KG1 (cell line): Measurements from ENCODE around the gene ERC2.

Experiments
- DNase-seq: peaks from one replicate; lab custom pipeline; 2025; lab: John Stamatoyannopoulos, UW

The ERC2 gene

DNA sequence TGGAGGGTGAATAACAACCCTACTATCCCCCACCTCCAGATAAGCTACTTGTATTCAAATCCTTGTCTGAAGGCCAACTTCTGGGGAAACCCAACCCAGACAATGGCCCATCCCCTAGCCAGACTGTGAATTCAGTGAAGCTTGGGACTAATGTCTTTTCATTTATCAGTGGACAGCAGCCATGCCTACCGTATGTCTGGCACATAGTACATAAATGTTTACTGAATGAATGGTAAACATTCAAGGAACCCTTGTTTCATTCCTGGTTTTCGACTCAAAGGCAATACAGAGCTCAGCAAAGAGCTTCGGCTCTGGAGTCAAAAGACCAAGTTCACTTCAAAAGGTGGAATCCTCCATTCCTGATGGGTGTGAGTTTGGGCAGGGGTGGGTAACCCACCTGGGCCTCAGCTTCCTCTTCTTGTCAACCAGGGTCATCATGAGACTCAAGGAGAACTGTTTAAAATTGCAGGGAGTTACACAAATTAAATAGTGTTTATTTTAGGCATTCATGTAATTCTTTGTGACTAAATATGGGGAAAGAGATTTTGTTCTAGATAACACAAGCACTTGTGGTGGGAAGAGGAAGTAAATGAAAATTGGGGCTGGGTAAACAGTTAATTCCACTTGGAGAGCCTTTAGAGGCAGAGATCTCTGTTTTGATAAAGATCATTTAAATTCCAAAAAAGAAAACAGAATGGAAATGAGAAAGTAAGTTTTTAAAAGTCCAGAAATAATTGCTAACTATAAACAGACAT, 677.5 kb downstream of the ERC2 start:
- DNase-seq, result no peak

DNA sequence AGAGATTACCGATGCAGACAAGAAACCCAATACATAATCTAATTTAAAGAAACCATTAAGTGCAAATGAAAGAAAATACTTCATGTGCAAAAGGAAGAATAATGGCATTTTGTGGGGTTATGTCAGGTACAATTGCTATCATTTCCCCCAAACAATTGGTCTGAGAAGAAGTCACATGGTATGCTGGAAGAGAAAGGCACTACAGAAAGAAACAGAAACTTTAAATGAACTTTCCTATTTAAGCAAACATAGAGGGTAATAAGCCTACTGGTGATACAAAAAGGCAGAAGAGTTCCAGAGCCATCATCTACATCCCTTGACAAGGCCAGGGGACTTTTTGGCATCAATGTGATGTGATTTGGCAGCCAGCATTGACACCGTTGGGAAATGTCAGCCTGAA, 678.8 kb downstream of the ERC2 start:
- DNase-seq, result no peak

DNA sequence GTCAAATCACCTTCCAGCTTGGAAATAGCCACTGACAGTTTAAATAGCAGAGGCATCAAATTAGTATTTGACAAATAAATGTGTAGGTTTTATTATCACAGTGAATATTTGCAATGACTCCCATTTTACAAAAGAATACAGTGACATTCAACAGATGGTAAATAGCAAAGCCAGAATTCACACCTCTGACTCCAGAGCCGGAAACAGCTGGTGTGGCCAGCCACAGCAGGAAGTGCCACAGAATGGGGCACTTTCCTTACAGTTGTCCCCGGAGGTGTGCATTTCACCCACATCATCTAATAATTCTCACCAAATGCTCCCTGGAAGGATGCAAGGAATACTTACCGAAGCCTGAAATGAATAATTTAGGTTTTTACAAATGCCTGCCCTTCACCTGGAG, 685.5 kb downstream of the ERC2 start:
- no peak for DNase-seq

DNA sequence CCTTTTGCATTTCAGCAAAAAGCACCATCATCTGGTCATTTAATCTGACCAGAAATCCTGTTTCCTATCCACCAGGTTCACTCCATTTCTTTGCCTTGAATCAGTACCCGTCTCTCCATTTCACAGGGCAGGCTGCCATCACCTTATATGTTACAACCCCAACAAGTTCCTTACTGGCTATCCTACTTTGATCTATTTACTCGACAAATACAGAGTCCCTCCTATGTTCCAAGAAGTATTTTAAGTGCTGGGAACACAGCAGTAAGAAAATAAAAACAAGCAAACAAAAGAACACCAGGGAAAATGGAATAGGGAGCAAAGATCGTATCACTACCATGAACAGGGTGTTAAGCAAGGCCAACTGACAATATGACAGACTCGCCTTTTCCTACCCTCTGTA, 685.9 kb downstream of the ERC2 start:
- no peak for DNase-seq

DNA sequence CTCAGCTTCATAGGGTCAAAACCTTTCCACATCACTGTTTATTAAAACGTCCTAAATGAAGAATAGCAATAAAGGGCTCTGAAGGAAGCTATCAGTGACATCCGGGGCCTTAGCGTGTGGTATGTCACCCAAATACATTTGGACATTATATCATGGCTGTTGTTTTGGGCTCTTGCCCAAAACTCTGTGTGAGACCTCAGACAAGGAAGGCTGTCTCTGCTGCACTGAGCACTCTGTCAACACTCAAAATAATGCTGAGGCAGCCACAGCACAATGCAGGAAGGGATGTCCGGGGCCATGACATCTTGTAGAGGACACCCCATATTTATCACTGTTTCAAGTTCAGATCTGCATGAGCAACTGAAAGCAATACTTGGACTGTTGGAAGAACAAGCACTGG, 687.4 kb downstream of the ERC2 start:
- no peak for DNase-seq

DNA sequence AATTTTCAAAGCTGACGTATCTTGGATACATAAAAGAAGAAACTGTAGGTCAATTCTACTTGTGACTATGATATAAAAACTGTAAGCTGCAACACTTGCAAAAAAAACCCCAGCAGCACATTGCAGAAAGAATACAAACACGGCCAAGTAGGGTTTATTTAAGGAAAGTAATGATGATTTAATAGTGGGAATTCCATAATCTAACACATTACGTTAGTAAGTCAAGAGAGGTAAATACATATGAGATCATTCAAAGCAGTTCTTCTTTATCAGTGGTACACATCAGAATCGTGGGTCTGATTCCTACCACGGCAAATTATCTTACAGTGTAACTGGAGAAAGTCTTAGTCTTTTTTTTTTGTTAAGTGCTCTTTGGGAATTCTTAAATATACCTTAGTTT, 688.7 kb downstream of the ERC2 start:
- no peak for DNase-seq

DNA sequence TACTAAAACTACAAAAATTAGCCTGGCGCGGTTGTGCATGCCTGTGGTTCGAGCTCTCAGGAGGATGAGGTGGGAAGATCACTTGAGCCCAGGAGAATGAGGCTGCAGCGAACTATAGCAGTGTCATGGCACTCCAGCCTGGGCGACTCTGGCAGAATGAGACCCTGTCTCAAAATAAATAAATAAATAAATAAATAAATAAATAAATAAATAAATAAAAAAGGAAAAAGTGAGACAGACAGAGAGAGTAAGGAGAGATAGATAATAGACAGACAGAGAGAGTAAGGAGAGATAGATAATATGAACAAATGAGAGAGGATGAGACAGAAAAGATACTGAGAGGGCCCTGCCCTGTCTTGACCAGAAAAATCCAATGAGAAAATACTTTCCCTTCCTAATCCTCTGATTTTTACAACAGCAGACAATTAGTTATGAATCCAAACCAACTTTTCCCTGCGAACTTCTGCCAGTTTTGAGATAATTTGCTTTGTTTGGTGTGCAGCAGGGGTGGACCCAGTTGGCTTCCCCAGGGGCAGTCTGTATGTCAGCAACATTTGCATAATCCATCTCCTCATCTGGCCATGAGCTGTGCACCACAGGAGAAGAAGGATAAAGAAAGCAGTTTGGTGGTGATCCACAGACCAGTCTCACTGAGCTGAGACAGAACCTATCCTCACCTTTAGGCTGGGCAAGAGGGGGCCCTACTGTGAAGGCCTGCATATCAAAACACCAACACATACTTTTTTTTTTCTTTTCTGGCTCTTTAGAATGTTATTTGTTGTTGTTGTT, 692.7 kb downstream of the ERC2 start:
- DNase-seq, result no peak

DNA sequence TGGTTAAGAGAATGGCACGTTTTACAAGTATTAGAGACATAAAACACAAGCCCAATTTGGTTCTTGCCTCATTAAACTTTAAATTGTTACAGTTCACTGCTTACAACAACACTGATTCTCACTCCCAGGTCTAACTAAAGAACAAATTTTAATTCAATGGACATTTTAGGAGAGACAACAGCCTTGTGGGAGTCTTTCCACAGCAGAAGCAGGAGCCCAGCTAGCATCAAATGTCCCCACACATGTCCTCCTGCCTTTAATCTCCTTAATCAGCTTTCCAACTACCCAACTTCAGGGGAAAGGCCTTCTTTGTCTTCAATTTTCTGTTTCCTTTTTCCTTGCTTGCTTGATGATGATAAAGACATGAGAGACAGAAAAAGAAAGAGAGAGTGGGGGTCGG, 693.4 kb downstream of the ERC2 start:
- no peak for DNase-seq

DNA sequence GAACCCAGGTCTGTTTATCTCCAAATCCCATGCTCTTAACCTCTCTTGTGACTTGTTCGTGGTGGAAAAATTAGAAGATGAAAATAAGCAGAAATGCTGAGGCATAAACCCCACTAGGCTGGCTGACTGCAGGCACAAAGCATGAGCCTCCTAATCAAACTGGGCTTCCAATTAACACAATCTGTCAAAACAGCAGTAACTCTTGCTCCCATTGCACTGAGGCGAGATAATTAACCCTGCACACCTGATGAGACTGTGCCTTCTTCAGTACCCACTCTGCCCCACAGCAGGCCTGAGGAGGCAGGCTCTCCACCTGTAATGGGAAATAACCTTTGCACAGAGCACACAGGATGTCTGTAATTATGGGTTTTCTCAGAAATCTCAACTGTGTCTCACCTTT, 696.8 kb downstream of the ERC2 start:
- DNase-seq, result no peak

DNA sequence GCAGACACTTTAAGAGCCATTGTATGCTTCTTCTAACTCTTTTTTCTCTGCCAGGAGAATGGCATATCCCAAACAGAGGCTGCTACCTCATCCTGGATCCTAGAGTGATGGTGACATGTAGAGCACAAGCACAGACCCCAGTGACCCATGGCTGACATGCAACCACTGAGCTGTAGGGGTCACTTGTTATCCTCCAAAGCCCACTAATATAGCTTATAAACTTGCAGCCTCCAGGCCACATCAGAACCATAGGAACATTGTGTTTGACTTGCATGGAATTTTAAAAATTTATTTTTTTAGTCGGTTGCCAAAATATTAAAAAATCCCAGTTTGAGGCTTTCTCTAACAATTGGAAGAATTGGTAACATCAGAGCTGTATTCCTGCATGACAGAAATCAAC, 698.2 kb downstream of the ERC2 start:
- no peak for DNase-seq

DNA sequence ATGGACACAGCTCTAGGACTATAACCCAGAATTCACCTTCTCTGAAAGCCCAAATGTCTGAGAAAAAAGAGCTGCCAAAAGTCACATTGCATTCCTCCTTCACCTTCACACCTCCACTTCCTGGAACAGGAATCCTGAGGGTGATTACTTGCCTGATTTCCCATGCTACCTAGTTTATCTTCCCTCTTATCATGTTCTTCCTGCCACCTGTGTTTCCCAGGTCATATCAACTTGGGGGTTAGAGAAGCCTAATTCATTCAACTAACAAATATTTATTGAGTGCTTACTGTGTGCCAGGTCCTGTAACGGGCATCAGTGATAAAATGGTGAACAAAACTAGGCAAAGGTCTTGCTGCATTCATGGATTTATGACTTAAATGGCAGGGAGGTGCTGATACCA, 701.5 kb downstream of the ERC2 start:
- no peak for DNase-seq

DNA sequence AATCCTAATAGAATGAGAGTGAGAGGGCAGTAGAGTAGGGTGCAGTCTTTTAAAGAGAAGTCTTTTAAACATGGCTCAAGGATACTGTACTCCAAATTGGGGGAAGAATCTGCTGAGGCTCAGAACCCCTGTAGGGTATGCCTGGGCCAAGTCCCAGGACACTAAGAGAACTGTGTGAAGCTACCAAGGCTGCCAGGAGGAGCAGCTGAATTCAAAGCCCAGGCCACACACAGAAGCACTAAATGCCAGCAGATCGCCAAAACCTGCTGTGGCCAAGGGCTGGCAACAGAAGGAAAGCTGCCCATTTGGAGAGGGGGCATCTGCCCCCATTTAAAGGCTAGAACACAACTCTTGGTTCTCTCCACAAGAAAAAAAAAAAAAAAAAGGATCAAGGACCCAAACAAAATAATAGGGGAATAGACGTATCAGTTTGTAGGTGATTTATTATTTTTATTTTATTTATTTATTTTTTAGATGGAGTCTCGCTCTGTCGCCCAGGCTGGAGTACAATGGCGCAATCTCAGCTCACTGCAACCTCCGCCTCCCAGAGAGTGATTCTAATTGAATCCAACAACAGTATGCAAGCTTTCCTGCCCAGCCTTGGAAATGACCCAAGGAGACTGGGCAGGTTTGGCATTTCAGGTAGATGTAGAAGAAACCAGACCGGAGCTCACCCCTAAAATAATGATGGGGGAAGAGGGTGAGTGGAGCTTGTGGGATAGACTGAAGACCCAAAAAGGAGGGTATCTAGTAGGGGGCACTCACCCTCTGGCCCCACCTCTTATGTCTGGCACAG, 702.2 kb downstream of the ERC2 start:
- DNase-seq, result no peak

DNA sequence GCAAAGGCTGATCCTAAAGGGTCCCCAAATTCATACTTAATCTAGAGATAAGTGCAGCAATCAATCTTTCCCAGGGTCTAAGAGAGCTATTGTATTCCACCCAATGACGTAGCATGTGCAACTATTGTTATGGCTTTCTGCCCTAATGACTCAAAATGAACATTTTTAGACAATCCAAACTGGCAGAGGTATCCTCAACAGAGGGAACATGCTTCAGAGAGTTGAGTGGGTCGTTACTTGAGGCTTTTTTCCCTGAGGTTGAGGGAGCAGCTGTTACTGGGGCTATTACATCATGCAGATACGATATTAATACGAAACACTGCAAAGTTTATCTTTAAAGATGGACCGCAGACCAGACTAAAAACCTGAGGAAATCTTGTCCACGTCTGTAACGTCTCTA, 702.9 kb downstream of the ERC2 start:
- DNase-seq, result no peak

DNA sequence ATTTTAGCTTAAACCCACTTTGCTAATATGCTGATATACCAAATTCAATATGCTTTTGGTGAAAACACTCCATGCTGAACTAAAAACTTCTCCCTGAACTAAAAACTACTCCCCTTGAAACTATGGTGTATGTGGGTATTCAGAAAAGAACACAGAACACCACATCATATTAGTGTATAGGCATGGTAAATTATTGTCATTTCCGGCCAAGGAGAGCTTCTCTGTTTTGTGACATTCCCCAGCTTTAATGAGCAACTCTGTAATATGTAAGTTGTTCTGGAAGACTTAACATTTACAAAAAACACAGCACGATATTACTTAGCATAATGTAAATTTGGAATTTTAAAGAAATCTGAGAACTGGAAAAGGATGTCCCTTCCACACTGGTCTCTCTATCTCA, 711.3 kb downstream of the ERC2 start:
- DNase-seq, result no peak

DNA sequence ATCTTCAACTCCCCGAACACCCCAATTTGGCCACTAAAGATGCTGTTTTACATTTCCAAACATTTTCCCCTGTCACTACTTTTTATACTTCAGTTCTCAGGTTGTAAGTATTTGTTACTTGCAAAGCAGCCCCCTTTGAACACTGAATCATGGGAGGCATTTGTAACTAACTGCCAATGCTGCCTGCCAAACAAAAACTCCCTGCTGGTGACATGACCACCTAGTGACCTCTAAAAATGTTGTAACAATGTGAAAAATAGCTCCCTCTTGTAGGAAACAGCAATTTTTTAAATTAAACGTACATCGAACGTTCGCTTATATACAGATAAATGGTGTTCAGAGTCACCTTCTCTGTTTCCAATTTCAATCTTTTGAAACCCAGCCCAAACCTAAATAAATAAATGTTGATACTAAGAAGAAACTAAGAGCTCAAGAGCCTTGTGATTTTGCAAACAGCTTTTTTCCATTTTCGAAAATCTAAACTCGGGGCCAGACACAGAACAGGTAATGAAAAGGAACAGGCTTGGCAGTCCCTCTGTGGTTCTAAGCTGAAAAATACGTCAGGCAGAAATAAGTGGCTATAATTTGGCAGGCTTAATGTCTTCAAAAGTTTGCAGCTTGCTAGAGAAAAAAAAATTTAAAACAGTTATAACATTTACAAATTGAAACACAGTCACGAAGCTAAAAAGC, 712.6 kb downstream of the ERC2 start:
- DNase-seq, result no peak

DNA sequence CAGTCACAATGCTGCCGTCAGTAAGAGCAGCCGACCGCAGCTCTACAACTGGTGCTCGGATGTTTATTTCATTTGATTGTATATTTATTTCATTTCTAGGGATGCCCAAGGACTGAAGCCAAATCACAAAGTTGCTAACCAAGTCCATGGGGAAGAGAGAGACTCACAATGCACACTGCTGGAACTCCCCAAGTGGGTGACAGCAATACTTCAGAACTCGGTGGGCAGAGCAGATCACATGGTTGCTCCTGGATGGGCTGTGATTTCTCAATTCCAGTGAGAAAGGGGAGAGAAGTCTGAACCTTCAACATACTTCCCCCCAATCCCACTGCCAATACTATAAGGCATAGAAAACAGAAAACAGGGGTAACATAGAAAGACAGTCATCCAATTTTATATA, 715.4 kb downstream of the ERC2 start:
- DNase-seq, result no peak

DNA sequence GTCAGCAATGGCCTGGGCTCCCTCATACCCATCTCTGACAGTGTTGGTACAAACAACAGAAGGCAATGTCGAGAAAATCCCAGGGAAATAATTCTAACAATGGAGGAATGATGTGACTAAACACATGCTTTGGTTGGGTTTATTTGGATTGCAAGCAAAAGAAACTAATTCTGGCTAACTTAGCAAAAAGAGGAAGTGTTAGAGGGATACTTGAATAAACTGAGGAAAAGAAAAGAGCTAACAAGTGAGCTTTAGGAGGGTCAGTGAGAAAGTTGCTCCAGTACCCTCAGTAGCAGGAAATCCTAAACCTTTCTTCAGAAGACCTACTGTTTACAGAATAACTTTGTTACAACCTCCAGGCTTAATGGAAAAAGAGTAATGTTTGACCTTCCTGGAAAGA, 716.5 kb downstream of the ERC2 start:
- no peak for DNase-seq

DNA sequence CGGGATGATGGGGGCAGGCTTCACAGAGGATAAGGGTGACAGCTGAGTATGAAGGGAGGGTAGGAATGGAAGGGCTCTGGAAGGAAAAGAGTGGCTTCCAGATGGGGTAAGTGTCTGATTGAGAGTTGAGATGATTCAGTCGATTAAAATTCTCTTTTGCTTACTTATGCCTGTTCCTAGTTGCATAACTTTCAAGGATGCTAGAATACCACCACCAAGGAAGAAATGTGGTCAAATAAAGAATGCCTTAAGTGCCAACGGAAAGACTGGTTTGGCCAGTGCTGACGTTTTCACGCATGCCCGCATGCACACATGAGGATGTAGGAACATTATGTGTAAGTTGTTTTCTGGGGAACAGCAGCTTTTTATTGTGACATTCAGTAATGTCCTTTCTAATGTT, 717.7 kb downstream of the ERC2 start:
- DNase-seq, result no peak

DNA sequence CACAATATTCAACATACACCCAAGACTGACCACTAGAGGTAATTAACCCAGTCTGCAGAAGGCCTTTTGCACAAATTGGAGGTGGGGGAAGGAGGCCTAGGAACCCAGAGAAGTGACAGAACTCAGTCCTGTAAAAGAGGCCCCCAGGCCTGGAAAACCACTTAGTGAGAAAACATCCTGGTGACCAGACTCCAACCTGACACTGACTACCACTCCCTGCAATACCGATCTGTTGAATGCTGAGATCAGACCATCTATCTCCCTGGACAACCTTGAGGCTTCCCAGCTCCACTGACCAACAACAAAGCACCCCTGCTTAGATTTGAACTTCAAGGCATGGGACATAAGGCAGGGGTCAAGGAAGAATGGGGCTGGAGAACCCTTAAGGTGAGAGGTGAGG, 719.2 kb downstream of the ERC2 start:
- DNase-seq, result no peak

DNA sequence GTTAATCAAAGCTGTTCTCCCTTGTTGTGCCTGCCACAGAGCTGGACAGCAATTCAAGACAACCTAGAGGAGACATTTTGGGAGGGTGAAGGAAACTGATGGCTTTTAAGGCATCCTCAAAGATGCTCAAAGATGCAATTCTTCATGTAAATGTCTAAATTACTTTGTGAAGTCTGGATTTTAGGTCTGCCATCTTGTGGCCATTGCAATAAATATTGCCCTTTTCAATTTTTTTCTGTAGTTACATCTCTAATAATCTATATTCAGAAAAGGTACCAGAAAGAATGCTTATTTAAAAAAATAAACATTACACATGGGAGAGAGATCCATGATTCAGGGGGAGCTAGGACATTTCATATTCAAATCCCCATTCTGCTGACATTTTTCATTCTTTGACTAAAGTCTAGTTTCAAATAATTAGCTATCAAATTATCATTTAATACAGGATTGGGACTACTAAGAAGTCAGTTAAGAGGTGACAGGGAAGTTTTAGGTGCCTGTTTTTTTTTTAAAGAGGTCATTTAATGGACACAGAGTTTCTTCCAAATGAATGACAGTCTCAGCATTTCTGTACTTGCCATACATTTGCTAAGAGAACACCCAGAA, 721.4 kb downstream of the ERC2 start:
- DNase-seq, result no peak

DNA sequence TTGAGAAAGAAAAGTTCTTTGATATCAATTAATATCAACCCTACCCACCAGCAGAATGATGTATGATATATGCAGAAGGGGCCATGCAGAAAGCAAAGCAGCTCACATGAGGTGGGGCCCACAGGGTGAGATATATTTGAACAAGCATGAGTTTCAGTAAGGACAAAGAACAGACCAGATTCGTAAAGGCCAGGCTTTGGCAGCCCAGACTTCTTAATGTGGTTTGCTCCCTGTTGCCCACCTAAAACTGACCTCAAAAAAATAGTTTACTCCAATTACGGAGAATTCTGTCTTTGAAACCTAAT, 725.5 kb downstream of the ERC2 start:
- DNase-seq, result no peak
